HUES48 (cell line): Measurements from ENCODE around the gene RFPL2.
A peak's percentile ranks its signal among the peaks of the same experiment; 100 is the strongest.

ENCODE experiments used
- H3K27ac ChIP-seq: one replicate; pipeline ENCODE4 v1.7.0; 2013; ENCODE audit warnings: low read depth, low read length, inconsistent platforms
- H3K27me3 ChIP-seq: 2 replicates; pipeline ENCODE4 v1.6.1; 2013; ENCODE audit warnings: mild to moderate bottlenecking, low read length; ENCODE audit not compliant: control insufficient read depth, insufficient read depth
- H3K36me3 ChIP-seq: 2 replicates; pipeline ENCODE4 v1.6.1; 2013; ENCODE audit warnings: low read length; ENCODE audit not compliant: control insufficient read depth, insufficient read depth
- H3K4me1 ChIP-seq: 2 replicates; pipeline ENCODE4 v1.6.1; 2013; ENCODE audit warnings: mild to moderate bottlenecking, low read length; ENCODE audit not compliant: control insufficient read depth, insufficient read depth
- H3K4me3 ChIP-seq: 2 replicates; pipeline ENCODE4 v1.5.1; 2013; ENCODE audit warnings: mild to moderate bottlenecking, low read depth, low read length
- H3K9ac ChIP-seq: 2 replicates; pipeline ENCODE4 v1.6.1; 2013; ENCODE audit warnings: mild to moderate bottlenecking, low read depth, low read length, moderate library complexity
- H3K9me3 ChIP-seq: 2 replicates; pipeline ENCODE4 v1.6.1; 2013; ENCODE audit warnings: low read length; ENCODE audit not compliant: control insufficient read depth, insufficient read depth

Gene RFPL2

GRCh38 chr22:32204856-32205722, at the start of gene RFPL2:
Gene RFPL2 (minus strand): TSS chr22:32205073. CDS start chr22:32202451, 2,622 bp downstream.
- Histone ChIP-seq H3K9me3 (no peaks in the 10 kb centered on the region), H3K4me1 (peaks cover 3% of the 10 kb centered on the region; the same call in 1 of the 2 replicates), H3K36me3 (no peaks in the 10 kb centered on the region), H3K27me3 (peaks cover 40% of the 10 kb centered on the region), H3K27ac (no peak within 1 kb of the TSS), H3K9ac (no peak within 1 kb of the TSS), H3K4me3 (peak within 1 kb of the TSS; percentile 59)

DNA sequence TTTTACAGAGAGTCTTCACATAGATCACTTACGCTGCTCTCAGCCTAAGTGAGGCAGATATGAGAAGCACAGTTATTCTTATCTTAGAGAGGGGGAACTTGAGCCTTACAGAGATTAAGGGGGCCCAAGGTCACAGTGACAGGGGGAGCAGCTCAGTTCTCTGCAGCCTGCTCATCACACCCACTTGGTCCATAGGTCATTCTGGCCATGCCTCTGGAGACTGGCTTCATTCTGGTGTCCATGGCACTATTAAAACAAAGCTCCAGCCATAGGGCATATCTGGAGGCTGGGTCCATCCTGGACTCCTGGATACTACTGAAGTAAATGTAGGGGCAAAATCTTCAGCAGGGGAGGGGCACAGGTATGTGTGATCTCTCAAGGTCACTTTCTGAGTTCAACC, 44.4 kb upstream of the RFPL2 start:
- Histone ChIP-seq H3K36me3 (no peaks in the 10 kb centered on the region), H3K4me1 (no peaks in the 10 kb centered on the region), H3K4me3 (no peak overlapping the region)

DNA sequence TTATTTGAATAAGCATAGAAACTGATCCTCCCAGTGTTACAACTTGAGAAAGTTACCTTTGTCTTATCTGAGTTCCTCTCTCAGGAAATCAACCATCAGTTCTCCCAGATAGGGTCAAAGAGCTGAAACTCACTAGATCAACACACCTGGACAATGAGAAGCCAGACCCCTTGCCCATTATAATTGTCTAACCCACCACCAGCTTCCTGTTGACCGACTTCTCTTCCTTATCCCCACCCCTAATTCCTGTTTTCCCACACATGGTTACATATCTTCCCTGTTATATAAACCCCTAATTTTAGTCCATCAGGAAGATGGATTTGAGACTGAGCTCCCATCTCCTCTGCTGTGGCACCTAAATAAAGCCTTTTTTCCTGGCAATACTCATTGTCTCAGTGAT, 43.4 kb upstream of the RFPL2 start:
- H3K27ac ChIP-seq: no peak overlapping the region
- no peak overlapping the region for H3K9ac ChIP-seq
- H3K4me3 ChIP-seq: no peak overlapping the region
- no peaks in the 10 kb centered on the region for H3K9me3 ChIP-seq
- no peaks in the 10 kb centered on the region; the same call in 1 of the 2 replicates for H3K27me3 ChIP-seq
- H3K4me1 ChIP-seq: no peaks in the 10 kb centered on the region
- no peaks in the 10 kb centered on the region for H3K36me3 ChIP-seq

More for the DNA sequence above, 44.4 kb upstream of the RFPL2 start:
- no peak overlapping the region for H3K27ac ChIP-seq
- H3K9me3 ChIP-seq: no peaks in the 10 kb centered on the region
- H3K27me3 ChIP-seq: no peaks in the 10 kb centered on the region; the same call in 1 of the 2 replicates
- H3K9ac ChIP-seq: no peak overlapping the region

DNA sequence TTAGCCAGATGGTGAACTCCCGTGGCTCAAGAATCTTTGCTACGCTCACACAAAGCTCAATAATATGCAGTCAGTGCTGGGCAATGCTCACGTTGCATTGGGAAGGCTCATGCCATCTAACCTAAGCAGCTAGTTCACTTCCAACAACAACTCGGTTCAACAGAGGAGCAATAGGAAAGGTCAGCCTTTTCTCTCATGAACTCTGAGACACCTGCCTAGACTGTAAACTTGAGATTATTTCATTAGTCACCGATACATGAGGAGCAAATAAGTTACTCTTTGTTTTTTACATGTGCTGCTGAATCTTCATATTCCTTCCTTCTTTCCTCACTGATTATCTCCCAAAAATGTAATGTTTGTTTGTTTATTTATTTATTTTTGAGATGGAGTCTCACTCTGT, 41.3 kb upstream of the RFPL2 start:
- Histone ChIP-seq H3K4me1 (no peaks in the 10 kb centered on the region), H3K27ac (no peak overlapping the region), H3K9ac (no peak overlapping the region), H3K9me3 (no peaks in the 10 kb centered on the region), H3K4me3 (no peak overlapping the region), H3K36me3 (no peaks in the 10 kb centered on the region), H3K27me3 (no peaks in the 10 kb centered on the region; the same call in 1 of the 2 replicates)

DNA sequence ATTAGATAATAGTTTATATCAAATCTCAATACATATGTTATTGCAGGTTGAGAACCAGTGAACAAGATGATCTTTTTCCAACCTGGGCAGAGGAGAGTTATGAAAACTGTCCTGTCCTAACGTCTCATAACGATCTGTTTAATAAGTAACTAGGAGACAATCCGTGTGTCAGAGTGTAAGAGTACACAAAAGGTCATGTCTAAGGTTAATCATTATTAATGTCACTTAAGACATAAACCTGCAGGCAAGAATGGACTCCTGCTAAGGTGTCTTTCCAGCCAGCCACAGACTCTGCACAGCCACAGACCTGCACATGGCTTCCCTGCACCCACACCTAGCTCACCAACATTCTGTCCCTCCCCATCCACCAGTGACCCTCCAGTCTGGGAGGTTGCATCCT, 40.2 kb upstream of the RFPL2 start:
- Histone ChIP-seq H3K9me3 (no peaks in the 10 kb centered on the region), H3K27ac (no peak overlapping the region), H3K4me3 (no peak overlapping the region), H3K9ac (no peak overlapping the region), H3K4me1 (no peaks in the 10 kb centered on the region), H3K36me3 (no peaks in the 10 kb centered on the region), H3K27me3 (no peaks in the 10 kb centered on the region; the same call in 1 of the 2 replicates)

- Histone ChIP-seq H3K4me1 (no peaks in the 10 kb centered on the region), H3K9me3 (no peaks in the 10 kb centered on the region), H3K27me3 (no peaks in the 10 kb centered on the region; the same call in 1 of the 2 replicates), H3K9ac (no peak overlapping the region), H3K4me3 (no peak overlapping the region), H3K36me3 (no peaks in the 10 kb centered on the region), H3K27ac (no peak overlapping the region)
These were observed 39.7 kb upstream of the RFPL2 start for GRCh38 chr22:32244547-32244946.

GRCh38 chr22:32240461-32240860, 35.6 kb upstream of the RFPL2 start:
- Histone ChIP-seq H3K27me3 (no peaks in the 10 kb centered on the region), H3K4me3 (no peak overlapping the region), H3K27ac (no peak overlapping the region), H3K9ac (no peak overlapping the region), H3K36me3 (no peaks in the 10 kb centered on the region), H3K9me3 (no peaks in the 10 kb centered on the region), H3K4me1 (no peaks in the 10 kb centered on the region)

DNA sequence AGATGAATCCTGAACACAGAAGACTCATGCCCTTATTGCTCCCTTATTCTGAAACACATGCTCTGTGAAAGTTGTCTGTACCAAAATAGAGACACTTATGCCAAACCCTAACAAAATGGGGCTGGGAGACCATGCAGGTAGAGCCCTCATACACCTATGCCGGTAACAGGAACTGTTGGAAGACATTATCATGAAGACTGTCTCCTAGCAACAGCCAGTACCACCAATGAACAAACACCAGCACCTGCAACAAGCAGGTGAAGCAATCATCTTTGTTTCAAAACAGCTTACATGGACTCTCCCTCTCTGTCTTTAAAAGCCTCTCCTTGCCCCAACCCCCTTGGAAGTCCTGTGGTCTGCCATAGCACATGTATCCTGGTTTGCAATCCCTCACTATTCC, 33.0 kb upstream of the RFPL2 start:
- Histone ChIP-seq H3K27me3 (no peaks in the 10 kb centered on the region), H3K9me3 (no peaks in the 10 kb centered on the region), H3K4me3 (no peak overlapping the region), H3K27ac (no peak overlapping the region), H3K36me3 (no peaks in the 10 kb centered on the region), H3K9ac (no peak overlapping the region), H3K4me1 (no peaks in the 10 kb centered on the region)

DNA sequence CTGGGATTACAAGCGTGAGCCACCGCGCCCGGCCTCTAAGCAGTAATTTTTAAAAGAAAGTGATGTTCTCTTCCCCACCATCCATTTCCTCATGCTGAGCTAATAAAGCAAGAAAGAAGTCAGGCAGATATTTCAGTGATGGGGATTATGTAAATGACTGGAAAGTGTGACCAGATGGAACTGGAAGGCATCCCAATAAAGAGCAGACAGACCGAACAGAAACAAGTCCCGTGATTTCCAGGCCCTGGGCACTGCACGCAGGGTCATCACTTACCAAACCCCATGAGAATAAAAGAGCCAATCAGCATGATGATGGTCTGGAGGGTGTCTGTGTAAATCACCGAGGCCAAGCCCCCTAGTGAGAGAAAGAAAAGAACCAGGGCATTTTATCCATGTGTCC, 32.1 kb upstream of the RFPL2 start:
- Histone ChIP-seq H3K9ac (no peak overlapping the region), H3K4me1 (no peaks in the 10 kb centered on the region), H3K27ac (no peak overlapping the region), H3K9me3 (no peaks in the 10 kb centered on the region), H3K4me3 (no peak overlapping the region), H3K27me3 (no peaks in the 10 kb centered on the region), H3K36me3 (no peaks in the 10 kb centered on the region)

DNA sequence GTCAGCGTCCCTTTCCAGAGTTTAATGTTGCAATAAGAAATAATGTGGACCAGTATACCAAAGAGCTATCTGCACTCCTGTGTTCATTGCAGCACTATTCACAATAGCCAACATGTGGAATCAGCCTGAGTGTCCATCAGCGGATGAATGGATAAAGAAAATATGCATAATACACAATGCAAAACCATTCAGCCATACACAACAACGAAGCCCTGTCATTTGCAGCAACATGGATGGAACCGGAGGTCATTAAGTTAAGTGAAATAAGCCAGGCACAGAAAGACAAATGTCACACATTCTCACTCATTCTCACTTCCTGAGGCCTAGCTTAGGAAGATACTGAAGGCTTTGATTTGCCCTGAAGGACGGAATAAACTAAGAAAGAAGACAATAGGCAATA, 28.2 kb upstream of the RFPL2 start:
- H3K4me1 ChIP-seq: no peaks in the 10 kb centered on the region
- no peaks in the 10 kb centered on the region for H3K36me3 ChIP-seq
- no peaks in the 10 kb centered on the region for H3K27me3 ChIP-seq

DNA sequence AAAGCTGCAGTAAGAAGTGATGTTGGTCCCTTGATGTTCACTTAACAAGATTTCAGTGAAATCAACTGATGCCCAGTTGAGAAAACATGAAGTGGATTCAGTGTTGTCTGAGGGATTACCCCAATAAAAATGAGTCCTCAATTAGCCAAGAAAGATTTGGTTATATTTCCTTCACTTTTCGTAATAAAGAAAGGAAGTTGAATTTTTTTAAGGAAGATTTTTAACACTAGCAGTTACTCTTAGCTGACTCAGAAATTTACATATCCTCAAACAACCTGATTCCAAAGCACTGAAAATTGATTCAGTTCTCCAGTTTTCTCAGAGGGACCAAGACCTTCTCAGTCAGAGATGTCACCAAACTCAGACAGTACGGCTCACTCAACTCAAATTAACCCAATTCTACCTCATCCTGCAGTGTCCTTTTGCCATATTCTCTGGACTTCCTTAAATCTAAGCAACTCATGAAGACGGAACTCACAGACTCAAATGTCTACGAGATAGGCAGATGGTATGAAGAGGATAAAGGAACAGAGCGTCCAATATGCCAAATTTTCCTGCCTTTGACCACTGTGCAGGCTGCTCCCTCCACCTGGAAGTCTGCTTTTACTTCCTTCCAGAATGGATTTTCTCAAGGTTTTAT, 27.4 kb upstream of the RFPL2 start:
- Histone ChIP-seq H3K27ac (no peak overlapping the region), H3K9me3 (no peaks in the 10 kb centered on the region), H3K9ac (no peak overlapping the region), H3K4me1 (no peaks in the 10 kb centered on the region), H3K36me3 (no peaks in the 10 kb centered on the region), H3K27me3 (no peaks in the 10 kb centered on the region), H3K4me3 (no peak overlapping the region)

More for the DNA sequence above, 28.2 kb upstream of the RFPL2 start:
- Histone ChIP-seq H3K9ac (no peak overlapping the region), H3K27ac (no peak overlapping the region), H3K4me3 (no peak overlapping the region), H3K9me3 (no peaks in the 10 kb centered on the region)
